ENCODE results near the gene AAMP.

The AAMP gene

DNA sequence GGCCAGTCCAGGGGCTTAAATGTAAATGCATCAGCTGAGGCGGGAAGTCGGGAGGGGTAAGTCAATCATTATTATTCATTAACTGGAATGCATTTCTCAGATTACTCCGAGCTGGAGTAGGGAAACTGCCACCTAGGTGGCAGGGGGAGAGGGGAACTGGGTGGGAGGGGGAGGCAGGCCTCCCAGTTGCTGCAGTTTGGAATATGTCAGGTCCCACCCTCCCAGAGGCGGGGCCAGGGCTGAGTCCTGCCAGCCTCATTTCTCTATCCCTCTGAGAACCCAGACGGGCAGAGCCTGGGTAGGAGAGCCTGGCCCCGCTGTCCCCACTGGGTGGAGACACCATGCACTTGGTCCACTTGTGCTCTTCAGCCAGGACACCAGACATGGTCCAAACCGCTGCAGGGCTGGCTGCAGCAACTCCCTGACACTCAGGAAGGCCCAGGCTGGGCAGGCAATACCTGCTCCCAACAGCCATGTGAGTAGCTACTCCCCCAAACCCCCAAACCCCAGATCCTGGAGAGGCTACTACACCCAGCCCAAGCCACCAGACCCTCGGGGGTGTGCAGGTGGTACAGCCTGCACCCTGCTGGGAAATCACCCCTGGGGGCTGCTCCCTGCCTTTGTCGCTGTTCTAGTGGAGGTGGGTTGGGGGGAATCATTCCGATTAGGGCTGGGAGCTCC, 9.1 kb downstream of the AAMP start, which contains the start of gene GPBAR1:
GPBAR1 (plus strand) TSS at position 274 of the 681 bp plus-strand sequence. CDS start 1,710 bp downstream, outside the sequence.
- Histone ChIP-seq H3K27me3 (ENCODE audit: control insufficient read depth, insufficient read depth, low read length) (no peaks in the 10 kb centered on the region), H3K9ac (ENCODE audit: low read depth, low read length) (peak within 1 kb of the TSS; percentile 26), H3K4me3 (ENCODE audit: low read depth, low read length) (no peak within 1 kb of the TSS), H3K9me3 (ENCODE audit: control insufficient read depth, insufficient read depth, low read length) (no peaks in the 10 kb centered on the region), H3K4me1 (ENCODE audit: control insufficient read depth, insufficient read depth, low read length) (peaks cover 11% of the 10 kb centered on the region), H3K36me3 (ENCODE audit: control insufficient read depth, insufficient read depth, low read length) (peaks cover 17% of the 10 kb centered on the region)

DNA sequence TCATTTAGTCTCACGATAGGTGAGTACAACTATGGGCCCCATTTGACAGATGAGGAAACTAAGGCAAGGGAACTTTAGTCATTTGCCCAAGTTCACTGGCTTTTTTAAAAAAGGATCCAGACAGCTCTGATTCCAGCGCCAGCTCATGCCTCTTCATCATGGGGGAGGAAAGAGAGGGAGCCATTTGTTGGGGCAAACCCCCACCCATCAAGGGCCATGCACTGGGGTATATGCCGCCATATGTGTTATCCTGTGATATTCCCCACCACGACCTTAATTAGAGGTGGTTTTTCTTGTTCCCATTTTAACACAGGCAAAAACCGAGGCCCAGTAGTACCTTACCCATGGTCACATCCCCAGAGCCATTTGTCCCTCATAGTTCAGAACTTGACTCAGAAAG, 9.8 kb downstream of the AAMP start:
- Histone ChIP-seq H3K27me3 (ENCODE audit: control insufficient read depth, insufficient read depth, low read length) (no peaks in the 10 kb centered on the region), H3K4me3 (ENCODE audit: low read depth, low read length) (no peak overlapping the region), H3K9me3 (ENCODE audit: control insufficient read depth, insufficient read depth, low read length) (no peaks in the 10 kb centered on the region), H3K9ac (ENCODE audit: low read depth, low read length) (no peak overlapping the region), H3K36me3 (ENCODE audit: control insufficient read depth, insufficient read depth, low read length) (peaks cover 13% of the 10 kb centered on the region), H3K4me1 (ENCODE audit: control insufficient read depth, insufficient read depth, low read length) (peaks cover 11% of the 10 kb centered on the region)

DNA sequence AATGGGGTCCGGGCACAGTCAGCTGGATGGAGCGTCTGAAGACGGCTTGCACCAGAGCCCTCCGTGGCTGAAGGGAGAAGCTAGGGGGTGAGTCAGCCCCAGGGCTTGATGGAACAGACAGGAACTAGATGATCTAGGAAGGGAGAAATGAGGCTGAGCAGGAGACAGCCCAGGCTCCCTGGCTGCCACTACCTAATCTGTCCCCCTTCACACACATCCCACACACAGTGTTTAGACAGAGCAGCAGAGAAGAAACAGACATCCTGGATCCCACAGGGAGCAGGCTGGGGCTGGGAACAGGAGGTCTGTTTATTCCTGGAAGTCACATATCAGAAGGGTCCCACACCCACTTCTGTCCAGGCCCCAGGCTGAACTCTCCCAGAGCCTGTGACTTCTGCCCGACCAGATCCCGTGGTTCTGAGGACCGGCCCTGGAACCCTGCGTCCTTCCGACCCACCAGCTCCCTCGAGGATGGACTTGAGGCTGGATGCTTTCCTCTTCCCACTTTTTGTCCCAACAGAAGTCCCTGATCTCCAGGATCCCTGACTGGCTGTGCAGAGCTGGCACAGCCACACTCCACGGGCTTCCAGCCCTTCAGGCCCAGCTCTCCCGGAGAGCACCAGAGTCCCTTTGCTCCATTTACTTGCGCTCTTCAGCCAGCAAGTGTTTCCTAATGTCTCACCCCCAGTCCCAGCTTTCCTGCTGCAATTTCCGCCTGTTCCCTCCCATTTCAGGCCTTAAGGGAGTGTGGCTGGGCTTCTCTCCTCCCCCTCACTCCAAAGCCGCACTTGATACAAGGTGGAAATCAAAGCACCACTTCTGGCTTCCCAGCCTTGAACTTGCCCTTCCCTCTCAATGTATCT, 10.6 kb downstream of the AAMP start:
- peaks cover 8% of the 10 kb centered on the region for H3K36me3 ChIP-seq (ENCODE audit: control insufficient read depth, insufficient read depth, low read length)

DNA sequence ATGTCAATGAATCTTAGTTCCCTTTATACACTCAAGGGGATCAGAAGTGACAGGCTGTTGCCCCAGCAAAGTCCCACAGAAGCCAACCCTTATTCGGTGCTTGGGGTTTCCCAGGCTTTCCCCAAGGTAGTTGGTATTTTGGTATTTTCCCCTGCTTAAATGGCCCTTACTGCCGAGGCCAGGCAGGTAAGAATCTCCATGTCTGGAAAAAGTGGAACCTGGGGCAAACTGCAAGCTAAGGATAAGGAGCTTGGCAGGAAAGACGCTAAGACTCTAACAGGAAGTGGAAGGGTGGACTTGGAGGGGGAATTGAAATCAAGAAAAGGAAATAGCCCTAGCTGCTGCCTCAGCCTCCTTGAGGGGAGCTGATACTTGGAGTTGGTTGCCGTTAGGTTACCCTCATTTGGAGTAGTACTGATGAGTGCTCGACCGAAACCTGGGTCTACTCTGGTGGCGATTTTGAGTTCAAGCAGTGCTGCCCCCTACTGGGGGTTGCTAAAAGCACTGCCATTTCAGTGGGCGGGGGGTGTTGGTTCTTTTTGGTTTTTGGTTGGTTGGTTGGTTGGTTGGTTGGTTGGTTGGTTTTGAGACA, 12.5 kb downstream of the AAMP start:
- peaks cover 15% of the 10 kb centered on the region for H3K36me3 ChIP-seq (ENCODE audit: control insufficient read depth, insufficient read depth, low read length)
- no peaks in the 10 kb centered on the region for H3K27me3 ChIP-seq (ENCODE audit: control insufficient read depth, insufficient read depth, low read length)
- no peak overlapping the region for H3K9ac ChIP-seq (ENCODE audit: low read depth, low read length)
- H3K4me1 ChIP-seq (ENCODE audit: control insufficient read depth, insufficient read depth, low read length) = peaks cover 11% of the 10 kb centered on the region
- H3K4me3 ChIP-seq (ENCODE audit: low read depth, low read length) = no peak overlapping the region
- H3K9me3 ChIP-seq (ENCODE audit: control insufficient read depth, insufficient read depth, low read length) = no peaks in the 10 kb centered on the region

More for the DNA sequence above, 10.6 kb downstream of the AAMP start:
- Histone ChIP-seq H3K4me1 (ENCODE audit: control insufficient read depth, insufficient read depth, low read length) (peaks cover 11% of the 10 kb centered on the region), H3K4me3 (ENCODE audit: low read depth, low read length) (no peak overlapping the region), H3K9ac (ENCODE audit: low read depth, low read length) (peak overlapping the region; percentile 16), H3K9me3 (ENCODE audit: control insufficient read depth, insufficient read depth, low read length) (no peaks in the 10 kb centered on the region), H3K27me3 (ENCODE audit: control insufficient read depth, insufficient read depth, low read length) (no peaks in the 10 kb centered on the region)

DNA sequence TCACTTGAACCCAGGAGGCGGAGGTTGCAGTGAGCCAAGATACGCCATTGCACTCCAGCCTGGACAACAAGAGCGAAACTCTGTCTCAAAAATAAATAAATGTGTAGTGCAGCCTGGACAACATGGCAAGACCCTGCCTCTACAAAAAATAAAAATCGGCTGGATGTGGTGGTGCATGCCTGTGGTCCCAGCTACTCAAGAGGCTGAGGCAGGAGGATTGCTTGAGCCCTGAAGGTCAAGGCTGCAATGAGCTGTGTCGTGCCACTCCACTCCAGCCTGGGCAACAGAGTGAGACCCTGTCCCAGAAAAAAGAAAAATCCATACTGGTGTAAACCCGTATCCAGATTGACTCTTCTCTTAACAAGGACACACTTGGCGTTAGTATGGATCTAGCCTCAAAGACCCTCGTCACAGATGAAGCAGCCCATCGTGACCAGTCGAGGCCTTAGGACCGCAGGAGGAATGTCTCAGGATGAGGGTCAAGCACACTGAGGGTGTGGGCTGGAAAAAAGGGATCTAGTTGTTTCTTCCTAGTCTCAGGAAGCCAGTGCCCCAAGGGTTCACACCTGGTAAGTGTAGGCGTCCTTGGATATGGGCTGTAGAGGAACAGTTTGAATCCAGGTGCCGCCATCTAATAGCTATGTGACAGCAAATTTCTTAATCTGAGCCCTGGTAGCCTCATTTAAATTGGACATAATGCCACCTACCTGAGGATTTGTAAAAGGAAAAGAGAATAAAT, 13.2 kb downstream of the AAMP start:
- peaks cover 11% of the 10 kb centered on the region for H3K4me1 ChIP-seq (ENCODE audit: control insufficient read depth, insufficient read depth, low read length)
- H3K27me3 ChIP-seq (ENCODE audit: control insufficient read depth, insufficient read depth, low read length) = no peaks in the 10 kb centered on the region
- peaks cover 20% of the 10 kb centered on the region for H3K36me3 ChIP-seq (ENCODE audit: control insufficient read depth, insufficient read depth, low read length)
- H3K4me3 ChIP-seq (ENCODE audit: low read depth, low read length) = no peak overlapping the region
- H3K9me3 ChIP-seq (ENCODE audit: control insufficient read depth, insufficient read depth, low read length) = no peaks in the 10 kb centered on the region
- H3K9ac ChIP-seq (ENCODE audit: low read depth, low read length) = no peak overlapping the region

DNA sequence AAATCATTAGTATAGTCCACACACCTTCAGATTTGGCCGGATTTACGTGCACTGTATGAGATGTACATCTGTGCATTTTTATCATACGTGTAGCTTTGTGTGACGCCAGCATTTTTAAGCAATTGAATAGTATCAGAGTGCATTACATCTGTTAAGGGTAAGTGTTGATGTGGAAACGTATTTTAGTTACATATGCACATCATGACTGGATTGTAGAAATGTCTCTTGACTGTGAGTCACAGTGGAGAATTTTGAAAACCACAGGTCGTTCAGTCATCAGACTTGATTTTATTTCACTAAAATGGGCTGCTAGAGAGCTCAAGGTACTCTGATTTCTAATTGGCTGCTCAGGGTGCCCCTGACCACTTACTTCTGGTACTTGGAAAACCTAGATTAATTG, 14.5 kb downstream of the AAMP start:
- H3K9ac ChIP-seq (ENCODE audit: low read depth, low read length) = no peak overlapping the region
- H3K4me3 ChIP-seq (ENCODE audit: low read depth, low read length) = no peak overlapping the region
- H3K36me3 ChIP-seq (ENCODE audit: control insufficient read depth, insufficient read depth, low read length) = peaks cover 33% of the 10 kb centered on the region

DNA sequence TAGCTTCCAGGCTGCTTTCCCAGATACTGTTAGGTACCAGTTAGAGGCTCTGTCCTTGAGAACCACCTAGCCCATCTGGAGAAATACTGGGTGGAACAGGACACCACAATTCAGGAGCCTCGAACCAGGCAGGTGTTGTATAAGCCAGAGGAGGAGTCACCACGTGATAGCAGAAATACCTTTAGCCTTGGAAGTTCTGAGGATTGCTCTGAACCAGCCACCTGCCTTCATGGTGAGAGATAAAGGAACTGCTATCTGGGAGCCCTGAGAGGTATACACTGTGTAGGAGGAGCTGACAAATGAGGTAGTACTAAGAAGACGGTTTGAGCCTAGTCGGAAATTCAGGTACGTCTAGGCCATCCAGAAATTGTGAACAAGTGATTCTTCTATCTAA, 16.7 kb downstream of the AAMP start:
- no peak overlapping the region for H3K9ac ChIP-seq (ENCODE audit: low read depth, low read length)
- H3K27me3 ChIP-seq (ENCODE audit: control insufficient read depth, insufficient read depth, low read length) = no peaks in the 10 kb centered on the region
- peaks cover 52% of the 10 kb centered on the region for H3K36me3 ChIP-seq (ENCODE audit: control insufficient read depth, insufficient read depth, low read length)
- H3K4me3 ChIP-seq (ENCODE audit: low read depth, low read length) = no peak overlapping the region
- no peaks in the 10 kb centered on the region for H3K4me1 ChIP-seq (ENCODE audit: control insufficient read depth, insufficient read depth, low read length)
- H3K9me3 ChIP-seq (ENCODE audit: control insufficient read depth, insufficient read depth, low read length) = no peaks in the 10 kb centered on the region

More for the DNA sequence above, 14.5 kb downstream of the AAMP start:
- Histone ChIP-seq H3K27me3 (ENCODE audit: control insufficient read depth, insufficient read depth, low read length) (no peaks in the 10 kb centered on the region), H3K9me3 (ENCODE audit: control insufficient read depth, insufficient read depth, low read length) (no peaks in the 10 kb centered on the region), H3K4me1 (ENCODE audit: control insufficient read depth, insufficient read depth, low read length) (peaks cover 3% of the 10 kb centered on the region)

DNA sequence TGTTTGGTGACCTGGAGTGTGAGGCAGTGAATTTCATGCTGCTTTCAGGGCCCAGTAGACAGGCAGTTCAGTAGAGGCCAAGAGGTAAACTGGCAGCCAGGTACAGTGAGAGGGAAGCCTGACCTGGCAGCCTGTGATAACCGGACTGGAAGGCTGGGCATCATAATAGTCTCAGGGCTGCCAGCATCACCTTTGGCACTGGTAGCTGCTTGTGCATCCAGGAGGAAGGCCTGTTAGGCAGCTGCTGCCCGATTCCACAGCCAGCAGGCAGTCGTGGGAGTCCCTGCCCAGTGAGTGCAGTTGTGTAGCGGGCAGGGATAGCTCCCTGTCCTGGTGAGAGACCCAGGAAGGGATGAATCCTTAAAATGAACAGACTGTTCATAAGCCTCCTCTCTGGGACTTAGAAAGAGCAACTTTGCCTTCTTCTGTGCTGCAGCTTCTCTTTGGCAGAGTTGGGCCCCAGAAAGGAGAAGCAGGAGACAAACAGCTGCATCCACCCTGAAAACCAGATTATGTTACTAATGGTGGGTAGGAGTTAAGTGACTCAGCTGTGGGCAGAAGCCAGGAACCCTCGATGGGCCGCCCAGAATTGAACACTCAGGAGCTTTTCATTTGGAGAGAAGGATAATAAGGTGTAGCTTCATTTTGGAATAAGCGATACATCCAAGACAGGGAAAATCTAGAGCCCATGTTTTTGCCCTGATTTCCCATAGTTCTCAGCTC, 17.3 kb downstream of the AAMP start:
- Histone ChIP-seq H3K9me3 (ENCODE audit: control insufficient read depth, insufficient read depth, low read length) (no peaks in the 10 kb centered on the region), H3K27me3 (ENCODE audit: control insufficient read depth, insufficient read depth, low read length) (no peaks in the 10 kb centered on the region), H3K4me1 (ENCODE audit: control insufficient read depth, insufficient read depth, low read length) (no peaks in the 10 kb centered on the region), H3K36me3 (ENCODE audit: control insufficient read depth, insufficient read depth, low read length) (peaks cover 58% of the 10 kb centered on the region), H3K9ac (ENCODE audit: low read depth, low read length) (no peak overlapping the region), H3K4me3 (ENCODE audit: low read depth, low read length) (no peak overlapping the region)

DNA sequence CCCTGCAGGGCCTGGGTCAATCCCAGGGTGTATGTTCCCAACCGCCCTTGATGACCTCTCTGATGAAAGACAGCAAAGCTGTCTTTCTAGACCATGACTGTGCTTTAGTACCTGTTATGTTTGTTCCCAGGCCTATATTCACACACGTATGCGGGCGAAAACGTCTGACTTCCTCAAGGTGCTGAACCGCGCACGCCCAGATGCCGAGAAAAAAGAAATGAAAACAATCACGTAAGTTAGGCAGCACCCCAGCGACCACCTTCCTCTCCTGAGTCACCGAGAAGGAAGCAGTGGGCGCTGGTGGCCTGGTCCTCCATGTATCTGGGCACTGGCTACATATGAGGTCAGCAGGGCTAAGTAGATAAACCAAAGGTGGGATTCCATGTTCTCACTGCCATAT, 20.2 kb downstream of the AAMP start:
- Histone ChIP-seq H3K9ac (ENCODE audit: low read depth, low read length) (no peak overlapping the region), H3K27me3 (ENCODE audit: control insufficient read depth, insufficient read depth, low read length) (no peaks in the 10 kb centered on the region), H3K4me1 (ENCODE audit: control insufficient read depth, insufficient read depth, low read length) (no peaks in the 10 kb centered on the region), H3K36me3 (ENCODE audit: control insufficient read depth, insufficient read depth, low read length) (peaks cover 76% of the 10 kb centered on the region), H3K4me3 (ENCODE audit: low read depth, low read length) (no peak overlapping the region), H3K9me3 (ENCODE audit: control insufficient read depth, insufficient read depth, low read length) (no peaks in the 10 kb centered on the region)

DNA sequence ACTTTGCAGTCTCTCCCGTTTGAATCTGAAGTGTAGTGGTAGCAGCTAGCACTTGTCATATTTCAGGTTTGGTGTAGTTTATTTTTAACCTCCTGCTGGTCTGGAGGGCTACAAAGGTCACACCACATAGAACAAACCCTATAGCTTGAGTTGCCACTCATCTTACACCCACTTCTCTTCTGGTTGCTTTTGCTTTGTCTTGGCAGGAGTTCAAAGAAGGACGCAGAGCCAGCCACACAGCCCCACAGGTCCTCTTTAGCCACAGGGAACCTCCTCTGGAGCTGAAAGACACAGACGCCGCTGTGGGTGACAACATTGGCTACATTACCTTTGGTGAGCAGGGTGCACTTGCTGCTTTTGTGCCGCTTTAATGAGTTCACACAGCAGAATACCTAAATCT, 24.7 kb downstream of the AAMP start:
- H3K4me1 ChIP-seq (ENCODE audit: control insufficient read depth, insufficient read depth, low read length) = no peaks in the 10 kb centered on the region
- peaks cover 50% of the 10 kb centered on the region for H3K36me3 ChIP-seq (ENCODE audit: control insufficient read depth, insufficient read depth, low read length)
- no peaks in the 10 kb centered on the region for H3K27me3 ChIP-seq (ENCODE audit: control insufficient read depth, insufficient read depth, low read length)
- H3K9me3 ChIP-seq (ENCODE audit: control insufficient read depth, insufficient read depth, low read length) = no peaks in the 10 kb centered on the region
- H3K9ac ChIP-seq (ENCODE audit: low read depth, low read length) = no peak overlapping the region
- H3K4me3 ChIP-seq (ENCODE audit: low read depth, low read length) = no peak overlapping the region

DNA sequence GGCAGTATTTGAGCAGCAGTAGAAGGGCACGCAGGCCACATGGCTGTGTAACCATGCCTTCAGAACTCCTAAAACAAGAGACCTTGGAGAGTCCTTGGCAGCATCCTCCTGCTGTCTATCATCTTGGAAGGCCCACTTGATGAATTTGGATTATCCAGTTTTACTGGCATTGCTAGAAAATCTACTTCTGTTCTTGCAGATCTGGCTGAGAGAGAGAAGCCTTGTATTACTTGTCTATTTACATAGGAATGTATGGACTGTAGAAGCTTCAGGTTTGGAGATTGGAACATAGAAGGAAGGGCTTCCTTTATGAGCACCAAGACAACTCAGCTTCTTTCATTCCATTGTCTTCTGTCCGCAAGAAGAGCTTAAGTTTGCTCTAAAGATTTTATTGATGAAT, 25.3 kb downstream of the AAMP start:
- H3K9me3 ChIP-seq (ENCODE audit: control insufficient read depth, insufficient read depth, low read length) = no peaks in the 10 kb centered on the region
- H3K36me3 ChIP-seq (ENCODE audit: control insufficient read depth, insufficient read depth, low read length) = peaks cover 46% of the 10 kb centered on the region
- H3K27me3 ChIP-seq (ENCODE audit: control insufficient read depth, insufficient read depth, low read length) = no peaks in the 10 kb centered on the region
- no peak overlapping the region for H3K9ac ChIP-seq (ENCODE audit: low read depth, low read length)
- H3K4me3 ChIP-seq (ENCODE audit: low read depth, low read length) = no peak overlapping the region
- H3K4me1 ChIP-seq (ENCODE audit: control insufficient read depth, insufficient read depth, low read length) = no peaks in the 10 kb centered on the region

All from iPS-15b (cell line).